Activated CD4-positive, alpha-beta T cell treated with anti-CD3 and anti-CD28 coated beads for 36 hours (primary cell): Measurements from ENCODE around the gene GPRIN2. TPM values are rescaled to one million over a fixed set of nuclear protein-coding genes. Genes with fewer than 3 reads are reported as not detected.

Experiments used
- ATAC-seq: fragments of 200-7000 bp; cut with Tn5 transposase; one replicate; pipeline ENCODE4 v1.10.0; 2021; ENCODE audit warnings: mild to moderate bottlenecking, moderate library complexity
- CTCF ChIA-PET: fragments of 350-600 bp; sonication (Branson Sonifier 250); formaldehyde crosslinking; loops from one replicate; lab custom pipeline; 2021; ENCODE audit warnings: antibody characterized with exemption; lab: Charles Lee
- POLR2A ChIA-PET: fragments of 350-600 bp; sonication (Branson Sonifier 250); formaldehyde crosslinking; loops from one replicate; lab custom pipeline; 2021; ENCODE audit warnings: antibody characterized with exemption, inconsistent platforms; lab: Charles Lee
- DNase-seq: peaks from one replicate; pipeline ENCODE4 v3.0.0-alpha.2; 2020
- H3K27ac Mint-ChIP-seq: one replicate; pipeline ENCODE4 v1.8.0; 2021; ENCODE audit warnings: mixed read lengths
- H3K27me3 Mint-ChIP-seq: one replicate; pipeline ENCODE4 v1.8.0; 2021; ENCODE audit warnings: mixed read lengths
- H3K36me3 Mint-ChIP-seq: one replicate; pipeline ENCODE4 v1.8.0; 2021; ENCODE audit warnings: low read depth, mixed read lengths
- H3K4me1 Mint-ChIP-seq: one replicate; pipeline ENCODE4 v1.8.0; 2021; ENCODE audit warnings: mixed read lengths
- H3K4me3 Mint-ChIP-seq: one replicate; pipeline ENCODE4 v1.8.0; 2021; ENCODE audit warnings: mild to moderate bottlenecking, moderate library complexity, mixed read lengths
- H3K9me3 Mint-ChIP-seq: one replicate; pipeline ENCODE4 v1.8.0; 2021; ENCODE audit warnings: low read depth, mixed read lengths
- intact Hi-C, 2 experiments: fragments of 100-400 bp; cut with DNase I in 1 of 2; cut with micrococcal nuclease in 1 of 2; formaldehyde crosslinking; loops; one replicate each; pipeline versions ENCODE4 v1.14.2 to v1.15.1; 2022 to 2024; cut with DNase I, micrococcal nuclease
- total RNA-seq, 2 experiments: library from RNA; stranded (reverse); gene quantifications; one replicate each; pipeline ENCODE4 v1.2.3, GENCODE V29; 2021

GPRIN2 gene
- total RNA-seq, 2 experiments from 2014 or later: not detected

GRCh38 chr10:46560952-46561351 is 4.5 kb upstream of the GPRIN2 start:
- no peak overlapping the region for H3K27ac Mint-ChIP-seq
- no peaks in the 10 kb centered on the region for H3K36me3 Mint-ChIP-seq
- H3K4me3 Mint-ChIP-seq: no peak overlapping the region
- DNase-seq (no peak), ATAC-seq (no peak)
- H3K27me3 Mint-ChIP-seq: peaks cover 3% of the 10 kb centered on the region
- ChIA-PET POLR2A (no interaction called here), CTCF (no interaction called here)
- intact Hi-C loops: no loop called here
- H3K9me3 Mint-ChIP-seq: no peaks in the 10 kb centered on the region
- H3K4me1 Mint-ChIP-seq: peaks cover 4% of the 10 kb centered on the region

- DNase-seq: no peak
- intact Hi-C loops: no loop called here
- Mint-ChIP-seq H3K36me3 (no peaks in the 10 kb centered on the region), H3K27me3 (peaks cover 6% of the 10 kb centered on the region), H3K9me3 (no peaks in the 10 kb centered on the region), H3K4me1 (peaks cover 6% of the 10 kb centered on the region), H3K4me3 (no peak overlapping the region), H3K27ac (no peak overlapping the region)
- CTCF ChIA-PET: no interaction called here
- POLR2A ChIA-PET: no interaction called here
- ATAC-seq: no peak
These were observed 3.9 kb upstream of the GPRIN2 start for GRCh38 chr10:46560381-46560780.

GRCh38 chr10:46559231-46559671 is 2.8 kb upstream of the GPRIN2 start:
- intact Hi-C loops: no loop called here
- CTCF ChIA-PET: no interaction called here
- POLR2A ChIA-PET: no interaction called here
- Mint-ChIP-seq H3K36me3 (no peaks in the 10 kb centered on the region), H3K4me3 (no peak overlapping the region), H3K4me1 (peaks cover 6% of the 10 kb centered on the region), H3K9me3 (no peaks in the 10 kb centered on the region), H3K27ac (no peak overlapping the region), H3K27me3 (peaks cover 6% of the 10 kb centered on the region)
- DNase-seq (no peak), ATAC-seq (no peak)

- Mint-ChIP-seq H3K9me3 (no peaks in the 10 kb centered on the region), H3K27ac (no peak overlapping the region), H3K4me1 (peaks cover 6% of the 10 kb centered on the region), H3K27me3 (peaks cover 6% of the 10 kb centered on the region), H3K4me3 (no peak overlapping the region), H3K36me3 (no peaks in the 10 kb centered on the region)
- DNase-seq (no peak), ATAC-seq (no peak)
- ChIA-PET CTCF (no interaction called here), POLR2A (no interaction called here)
- intact Hi-C loops: no loop called here
These were observed 2.1 kb upstream of the GPRIN2 start for GRCh38 chr10:46558392-46559185.

- Mint-ChIP-seq H3K9me3 (no peaks in the 10 kb centered on the region), H3K27me3 (peaks cover 6% of the 10 kb centered on the region), H3K36me3 (no peaks in the 10 kb centered on the region), H3K27ac (no peak overlapping the region), H3K4me3 (no peak overlapping the region), H3K4me1 (peaks cover 6% of the 10 kb centered on the region)
- POLR2A ChIA-PET: no interaction called here
- intact Hi-C loops: no loop called here
- DNase-seq: no peak
- ATAC-seq: no peak
- CTCF ChIA-PET: no interaction called here
These were observed 1.6 kb upstream of the GPRIN2 start for GRCh38 chr10:46558122-46558391.

- intact Hi-C loops: no loop called here
- no peaks in the 10 kb centered on the region for H3K9me3 Mint-ChIP-seq
- peak overlapping the region; percentile 45 for H3K4me3 Mint-ChIP-seq
- no peak for DNase-seq
- H3K4me1 Mint-ChIP-seq: peaks cover 6% of the 10 kb centered on the region
- H3K27ac Mint-ChIP-seq: no peak overlapping the region
- CTCF ChIA-PET: no interaction called here
- POLR2A ChIA-PET: no interaction called here
- ATAC-seq: no peak
- H3K36me3 Mint-ChIP-seq: no peaks in the 10 kb centered on the region
- H3K27me3 Mint-ChIP-seq: peaks cover 6% of the 10 kb centered on the region
These were observed 1.1 kb upstream of the GPRIN2 start for GRCh38 chr10:46557319-46558121.

- DNase-seq (no peak), ATAC-seq (no peak)
- Mint-ChIP-seq H3K9me3 (no peaks in the 10 kb centered on the region), H3K27ac (no peak overlapping the region), H3K36me3 (no peaks in the 10 kb centered on the region), H3K4me1 (peaks cover 6% of the 10 kb centered on the region), H3K4me3 (peak overlapping the region; percentile 36), H3K27me3 (peaks cover 6% of the 10 kb centered on the region)
- ChIA-PET CTCF (no interaction called here), POLR2A (interaction anchor here (0.6 kb wide), 1 partner anchor 288 kb away, joined by 3 read pairs; no protein-coding TSS in a partner anchor)
- intact Hi-C loops: no loop called here
These were observed 544 bp downstream of the GPRIN2 start for GRCh38 chr10:46555713-46556514.

- H3K4me1 Mint-ChIP-seq: peaks cover 6% of the 10 kb centered on the region
- H3K36me3 Mint-ChIP-seq: no peaks in the 10 kb centered on the region
- H3K27me3 Mint-ChIP-seq: peaks cover 6% of the 10 kb centered on the region
- no peak overlapping the region for H3K4me3 Mint-ChIP-seq
- no peak overlapping the region for H3K27ac Mint-ChIP-seq
- POLR2A ChIA-PET: interaction anchor here (0.6 kb wide), 1 partner anchor 287 kb away, joined by 3 read pairs; no protein-coding TSS in a partner anchor
- ATAC-seq (no peak), DNase-seq (no peak)
- intact Hi-C loops: no loop called here
- H3K9me3 Mint-ChIP-seq: no peaks in the 10 kb centered on the region
- CTCF ChIA-PET: interaction anchor here (0.6 kb wide), 1 partner anchor 27 kb away, joined by 3 read pairs; no protein-coding TSS in a partner anchor
These were observed 1.1 kb downstream of the GPRIN2 start for GRCh38 chr10:46555366-46555712.

- CTCF ChIA-PET: interaction anchor here (0.7 kb wide), 1 partner anchor 15 kb away, joined by 3 read pairs; no protein-coding TSS in a partner anchor
- intact Hi-C loops: no loop called here
- ATAC-seq (no peak), DNase-seq (no peak)
- Mint-ChIP-seq H3K4me1 (peaks cover 6% of the 10 kb centered on the region), H3K27ac (no peak overlapping the region), H3K9me3 (no peaks in the 10 kb centered on the region), H3K36me3 (no peaks in the 10 kb centered on the region), H3K4me3 (no peak overlapping the region), H3K27me3 (peaks cover 6% of the 10 kb centered on the region)
- POLR2A ChIA-PET: no interaction called here
These were observed 2.2 kb downstream of the GPRIN2 start for GRCh38 chr10:46554166-46554781.

GRCh38 chr10:46553238-46554049 is 3.0 kb downstream of the GPRIN2 start:
- Mint-ChIP-seq H3K27me3 (peaks cover 6% of the 10 kb centered on the region), H3K36me3 (no peaks in the 10 kb centered on the region), H3K27ac (no peak overlapping the region), H3K4me1 (peaks cover 6% of the 10 kb centered on the region), H3K4me3 (no peak overlapping the region), H3K9me3 (no peaks in the 10 kb centered on the region)
- POLR2A ChIA-PET: no interaction called here
- CTCF ChIA-PET: interaction anchor here (0.6 to 0.7 kb wide), 3 partner anchors 15 to 1650 kb away, joined by 3 to 4 read pairs (median 3); no protein-coding TSS in a partner anchor
- intact Hi-C loops: no loop called here
- ATAC-seq (no peak), DNase-seq (no peak)
